Prostate gland (tissue), 2 donors: ENCODE data around the gene PKNOX1.

Experiments used
- POLR2A ChIP-seq: fragments of 450-650 bp; IDR thresholded peaks from one replicate; pipeline ENCODE4 v1.6.1; 2016; ENCODE audit warnings: antibody characterized with exemption, mild to moderate bottlenecking
- TF ChIP-seq, protein P1 (sequence below), 4 experiments: fragments of 200-600 bp in 2 of 4; fragments of 450-650 bp in 2 of 4; sonication (generic) in 2 of 4; IDR thresholded peaks; 1 replicate in 3 of 4; 2 replicates in 1 of 4; pipeline ENCODE4 v1.5.1; 2016 to 2019; ENCODE audit warnings: antibody characterized with exemption in 4 of 4, mild to moderate bottlenecking in 2 of 4, moderate library complexity in 2 of 4

DNA sequence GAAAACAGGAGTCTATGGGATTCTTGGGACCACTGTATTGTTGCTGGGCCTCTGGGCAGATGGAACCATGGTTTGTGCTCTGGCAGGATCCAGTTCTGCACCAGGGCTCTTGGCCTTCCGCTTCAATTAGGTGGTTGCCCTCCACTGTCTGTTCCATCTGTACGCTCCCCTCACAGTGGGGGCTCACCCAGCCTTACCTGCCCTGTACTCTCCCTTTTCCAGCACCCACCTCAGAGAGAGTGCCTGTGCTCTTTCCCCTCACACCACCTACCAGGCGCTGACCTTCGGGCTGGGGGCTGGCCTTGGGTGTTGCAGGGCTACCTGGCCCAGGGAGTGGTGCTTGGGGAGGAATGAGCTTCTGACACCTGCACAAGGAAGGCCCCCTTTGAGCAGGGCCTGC is 7.5 kb downstream of the PKNOX1 start:
- TF ChIP-seq, protein P1, sequence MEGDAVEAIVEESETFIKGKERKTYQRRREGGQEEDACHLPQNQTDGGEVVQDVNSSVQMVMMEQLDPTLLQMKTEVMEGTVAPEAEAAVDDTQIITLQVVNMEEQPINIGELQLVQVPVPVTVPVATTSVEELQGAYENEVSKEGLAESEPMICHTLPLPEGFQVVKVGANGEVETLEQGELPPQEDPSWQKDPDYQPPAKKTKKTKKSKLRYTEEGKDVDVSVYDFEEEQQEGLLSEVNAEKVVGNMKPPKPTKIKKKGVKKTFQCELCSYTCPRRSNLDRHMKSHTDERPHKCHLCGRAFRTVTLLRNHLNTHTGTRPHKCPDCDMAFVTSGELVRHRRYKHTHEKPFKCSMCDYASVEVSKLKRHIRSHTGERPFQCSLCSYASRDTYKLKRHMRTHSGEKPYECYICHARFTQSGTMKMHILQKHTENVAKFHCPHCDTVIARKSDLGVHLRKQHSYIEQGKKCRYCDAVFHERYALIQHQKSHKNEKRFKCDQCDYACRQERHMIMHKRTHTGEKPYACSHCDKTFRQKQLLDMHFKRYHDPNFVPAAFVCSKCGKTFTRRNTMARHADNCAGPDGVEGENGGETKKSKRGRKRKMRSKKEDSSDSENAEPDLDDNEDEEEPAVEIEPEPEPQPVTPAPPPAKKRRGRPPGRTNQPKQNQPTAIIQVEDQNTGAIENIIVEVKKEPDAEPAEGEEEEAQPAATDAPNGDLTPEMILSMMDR (IDR thresholded peaks at IDR 0.05), result no peak
- TF ChIP-seq POLR2A, result no peak
